Activated CD4-positive, alpha-beta T cell treated with anti-CD3 and anti-CD28 coated beads for 1 hour (primary cell): ENCODE results near the gene FBXL13.
"Not testable (repeated sequence)": the region's sequence is repeated elsewhere in the genome, so short reads cannot be mapped to it uniquely, and the experiment has no call there.

Source experiments
- DNase-seq: peaks from one replicate; pipeline ENCODE4 v3.0.0-alpha.2; 2020

The FBXL13 gene

GRCh38 chr7:102842284-102842683, 232.3 kb downstream of the FBXL13 start:
- no peak for DNase-seq

GRCh38 chr7:102841290-102841689, 233.3 kb downstream of the FBXL13 start:
- no peak for DNase-seq

- no peak for DNase-seq
Observed at GRCh38 chr7:102840404-102840803, 234.2 kb downstream of the FBXL13 start.

GRCh38 chr7:102838572-102839101, 236.0 kb downstream of the FBXL13 start:
- not testable (repeated sequence) for DNase-seq

- DNase-seq = no peak
Observed at GRCh38 chr7:102837802-102838201, 236.8 kb downstream of the FBXL13 start.

- DNase-seq = no peak
Observed at GRCh38 chr7:102836977-102837376, 237.6 kb downstream of the FBXL13 start.

- DNase-seq = no peak
Observed at GRCh38 chr7:102836191-102836919, 238.2 kb downstream of the FBXL13 start.

- DNase-seq = no peak
Observed at GRCh38 chr7:102834999-102835398, 239.6 kb downstream of the FBXL13 start.

- no peak for DNase-seq
Observed at GRCh38 chr7:102834466-102834865, 240.1 kb downstream of the FBXL13 start.

GRCh38 chr7:102833343-102833742, 241.3 kb downstream of the FBXL13 start:
- DNase-seq = no peak

GRCh38 chr7:102832674-102833073, 241.9 kb downstream of the FBXL13 start:
- no peak for DNase-seq

- DNase-seq = no peak
Observed at GRCh38 chr7:102830197-102830596, 244.4 kb downstream of the FBXL13 start.

GRCh38 chr7:102829075-102829474, 245.5 kb downstream of the FBXL13 start:
- no peak for DNase-seq

- DNase-seq = no peak
Observed at GRCh38 chr7:102828286-102828685, 246.3 kb downstream of the FBXL13 start.

- DNase-seq = no peak
Observed at GRCh38 chr7:102823390-102824119, 251.0 kb downstream of the FBXL13 start.

- DNase-seq = no peak
Observed at GRCh38 chr7:102821994-102822747, 252.4 kb downstream of the FBXL13 start.

- DNase-seq = no peak
Observed at GRCh38 chr7:102819151-102819550, 255.4 kb downstream of the FBXL13 start.

GRCh38 chr7:102817616-102818573, 256.7 kb downstream of the FBXL13 start:
- DNase-seq = no peak

- DNase-seq = no peak
Observed at GRCh38 chr7:102814025-102814471, 260.5 kb downstream of the FBXL13 start.

- no peak for DNase-seq
Observed at GRCh38 chr7:102813191-102814024, 261.2 kb downstream of the FBXL13 start.
